Tibial nerve (tissue), 4 donors: ENCODE results near the gene ETNK1. TPM values are rescaled to one million over a fixed set of nuclear protein-coding genes. Genes with fewer than 3 reads are reported as not detected.
"Not testable (repeated sequence)": the region's sequence is repeated elsewhere in the genome, so short reads cannot be mapped to it uniquely, and the experiment has no call there.

Experiments
- DNase-seq, 2 donors: peaks; one replicate each; pipeline ENCODE4 v3.0.0-alpha.2; 2019; ENCODE audit warnings: low spot score in 2 of 2
- H3K27ac ChIP-seq, 4 donors: fragments of 200-600 bp; sonication (generic) in 3 of 4; one replicate each; pipeline ENCODE4 v1.5.1; 2017 to 2019; ENCODE audit warnings: mild to moderate bottlenecking in 1 of 4
- H3K27me3 ChIP-seq, 2 donors: fragments of 200-600 bp; sonication (generic) in 1 of 2; one replicate each; pipeline versions ENCODE4 v1.5.1 to v1.6.0; 2017 to 2019
- H3K36me3 ChIP-seq, 3 donors: fragments of 200-600 bp; sonication (generic); one replicate each; pipeline ENCODE4 v1.5.1; 2018 to 2019
- H3K4me1 ChIP-seq, 4 donors: fragments of 200-600 bp; sonication (generic) in 3 of 4; one replicate each; pipeline ENCODE4 v1.5.1; 2017 to 2019
- H3K4me3 ChIP-seq, 4 donors: fragments of 200-600 bp; sonication (generic) in 3 of 4; one replicate each; pipeline ENCODE4 v1.5.1; 2017 to 2019; ENCODE audit warnings: mild to moderate bottlenecking in 1 of 4, moderate library complexity in 1 of 4
- H3K9me3 ChIP-seq, 4 donors: fragments of 200-600 bp; sonication (generic) in 3 of 4; one replicate each; pipeline ENCODE4 v1.5.1; 2017 to 2019
- EP300 ChIP-seq, 2 donors: sonication (generic); formaldehyde crosslinking; IDR thresholded peaks; one replicate each; pipeline ENCODE4 v1.6.1; 2017; ENCODE audit warnings: antibody characterized with exemption in 2 of 2, mild to moderate bottlenecking in 1 of 2
- POLR2A ChIP-seq, 2 donors: fragments of 450-650 bp; IDR thresholded peaks; one replicate each; pipeline ENCODE4 v1.6.1; 2017; ENCODE audit warnings: antibody characterized with exemption in 2 of 2, mild to moderate bottlenecking in 2 of 2, moderate library complexity in 2 of 2
- WGBS, 2 donors: methylation state at CpG; one replicate each; pipeline ENCODE4 v1.1.5; 2018; 5-methylcytosine and 5-hydroxymethylcytosine counted together
- total RNA-seq, 4 donors: library from RNA; depleted of rRNA; stranded (reverse); fragments of >200 nt; gene quantifications; one replicate each; pipeline ENCODE4 v1.1.0, GENCODE V29; 2016
- TF ChIP-seq, protein P1 (sequence below), 5 experiments: fragments of 200-600 bp in 3 of 5; fragments of 450-650 bp in 2 of 5; sonication (generic) in 3 of 5; IDR thresholded peaks; one replicate each; pipeline ENCODE4 v1.5.1; 2016 to 2019; ENCODE audit warnings: antibody characterized with exemption in 5 of 5, mild to moderate bottlenecking in 3 of 5, moderate library complexity in 2 of 5

Gene ETNK1
- total RNA-seq, 4 donors from 2014 or later: 31.5 to 43.9 (median 36.8) TPM

DNA sequence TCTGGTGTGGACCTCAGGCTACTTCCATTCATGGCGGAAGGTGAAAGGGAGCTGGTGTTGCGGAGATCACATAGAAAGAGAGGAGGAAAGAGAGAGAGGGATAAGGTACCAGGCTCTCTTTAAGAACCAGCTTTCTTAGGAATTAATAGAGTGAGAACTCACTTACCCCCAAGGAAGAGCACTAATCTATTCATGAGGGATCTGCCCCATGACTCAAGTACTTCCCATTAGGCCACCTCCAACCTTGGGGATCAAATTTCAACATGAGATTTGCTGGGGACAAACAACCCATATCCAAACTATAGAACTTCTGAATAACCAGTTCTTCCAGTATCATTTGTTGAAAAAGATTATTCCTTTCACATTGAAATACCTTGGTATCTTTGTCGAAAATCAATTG lies 46.6 kb upstream of the ETNK1 start:
- Histone ChIP-seq H3K9me3 (no peaks in the 10 kb centered on the region), H3K27ac (no peak overlapping the region), H3K27me3 (no peaks in the 10 kb centered on the region), H3K4me1 (no peaks in the 10 kb centered on the region), H3K4me3 (no peak overlapping the region), H3K36me3 (no peaks in the 10 kb centered on the region)
- no peak for TF ChIP-seq POLR2A (IDR thresholded peaks at IDR 0.05)
- WGBS, 2 donors: 95 to 96% methylated on average over 3 of the region's 3 CpGs
- DNase-seq: no peak

DNA sequence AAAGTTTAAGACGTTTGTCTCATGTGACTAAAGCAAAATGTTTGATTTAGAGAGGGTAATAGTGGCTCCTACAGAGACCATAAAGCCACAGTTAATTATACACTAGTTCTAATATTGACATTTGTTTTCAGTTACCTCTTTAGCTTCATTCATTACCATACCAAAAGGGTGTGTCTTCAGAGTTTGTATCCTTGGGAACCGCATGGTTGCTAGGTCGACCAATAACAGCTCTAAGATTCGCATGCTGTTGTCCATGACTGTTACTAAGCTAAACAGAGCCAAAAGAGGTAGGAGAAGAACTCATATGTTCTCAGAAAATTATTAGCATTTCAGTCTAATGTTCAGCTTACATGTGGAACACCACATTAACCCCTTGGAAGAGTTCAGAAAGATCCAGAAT lies 36.2 kb upstream of the ETNK1 start:
- Histone ChIP-seq H3K4me1 (no peaks in the 10 kb centered on the region), H3K27ac (no peak overlapping the region), H3K4me3 (no peak overlapping the region), H3K27me3 (no peaks in the 10 kb centered on the region), H3K9me3 (no peaks in the 10 kb centered on the region), H3K36me3 (no peaks in the 10 kb centered on the region)
- TF ChIP-seq EP300 (IDR thresholded peaks at IDR 0.05) (no peak), POLR2A (IDR thresholded peaks at IDR 0.05) (no peak)
- TF ChIP-seq, protein P1, sequence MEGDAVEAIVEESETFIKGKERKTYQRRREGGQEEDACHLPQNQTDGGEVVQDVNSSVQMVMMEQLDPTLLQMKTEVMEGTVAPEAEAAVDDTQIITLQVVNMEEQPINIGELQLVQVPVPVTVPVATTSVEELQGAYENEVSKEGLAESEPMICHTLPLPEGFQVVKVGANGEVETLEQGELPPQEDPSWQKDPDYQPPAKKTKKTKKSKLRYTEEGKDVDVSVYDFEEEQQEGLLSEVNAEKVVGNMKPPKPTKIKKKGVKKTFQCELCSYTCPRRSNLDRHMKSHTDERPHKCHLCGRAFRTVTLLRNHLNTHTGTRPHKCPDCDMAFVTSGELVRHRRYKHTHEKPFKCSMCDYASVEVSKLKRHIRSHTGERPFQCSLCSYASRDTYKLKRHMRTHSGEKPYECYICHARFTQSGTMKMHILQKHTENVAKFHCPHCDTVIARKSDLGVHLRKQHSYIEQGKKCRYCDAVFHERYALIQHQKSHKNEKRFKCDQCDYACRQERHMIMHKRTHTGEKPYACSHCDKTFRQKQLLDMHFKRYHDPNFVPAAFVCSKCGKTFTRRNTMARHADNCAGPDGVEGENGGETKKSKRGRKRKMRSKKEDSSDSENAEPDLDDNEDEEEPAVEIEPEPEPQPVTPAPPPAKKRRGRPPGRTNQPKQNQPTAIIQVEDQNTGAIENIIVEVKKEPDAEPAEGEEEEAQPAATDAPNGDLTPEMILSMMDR (IDR thresholded peaks at IDR 0.05): no peak
- DNase-seq: no peak
- WGBS, 2 donors: 71 to 80% methylated on average over 4 of the region's 4 CpGs

DNA sequence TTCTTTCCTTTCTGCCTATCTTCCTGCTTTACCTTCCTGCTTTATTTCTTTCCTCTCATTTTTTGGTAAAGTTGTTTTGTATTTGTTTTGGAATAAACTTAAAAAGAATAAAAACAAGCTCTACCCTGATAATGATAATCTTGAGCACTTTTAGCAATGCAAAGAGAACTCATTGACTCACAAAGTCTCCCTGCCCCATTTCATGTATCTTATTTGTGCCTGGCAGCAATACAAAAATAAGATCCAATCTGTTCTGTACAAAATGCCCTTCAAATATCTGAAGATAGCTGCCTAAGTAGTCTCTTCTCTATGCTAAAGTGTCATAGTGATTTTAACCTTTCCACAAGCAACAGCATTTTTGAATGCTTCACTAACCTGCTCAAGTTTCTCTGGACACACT lies 31.1 kb upstream of the ETNK1 start:
- DNase-seq: no peak
- H3K27me3 ChIP-seq: no peaks in the 10 kb centered on the region
- H3K27ac ChIP-seq: no peak overlapping the region
- H3K36me3 ChIP-seq: no peaks in the 10 kb centered on the region
- TF ChIP-seq, protein P1 (IDR thresholded peaks at IDR 0.05): no peak
- TF ChIP-seq EP300 (IDR thresholded peaks at IDR 0.05) (no peak), POLR2A (IDR thresholded peaks at IDR 0.05) (no peak)
- H3K4me3 ChIP-seq: no peak overlapping the region
- no peaks in the 10 kb centered on the region for H3K4me1 ChIP-seq
- no peaks in the 10 kb centered on the region for H3K9me3 ChIP-seq

DNA sequence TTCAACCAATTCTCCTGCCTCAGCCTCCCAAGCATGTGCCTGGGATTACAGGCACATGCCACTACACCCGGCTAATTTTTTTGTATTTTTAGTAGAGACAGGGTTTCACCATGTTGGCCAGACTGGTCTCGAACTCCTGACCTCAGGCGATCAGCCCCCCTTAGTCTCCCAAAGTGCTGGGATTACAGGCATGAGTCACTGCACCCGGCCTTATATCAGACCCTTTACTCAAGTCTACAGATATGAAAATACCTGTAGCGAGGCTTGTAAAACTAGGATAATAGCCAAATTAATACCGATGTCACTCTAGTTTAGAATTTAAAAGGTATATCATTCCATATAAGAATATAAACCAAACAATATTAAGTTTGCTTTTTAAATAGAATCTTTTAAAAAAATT lies 27.4 kb upstream of the ETNK1 start:
- WGBS, 2 donors: 88 to 93% methylated on average over 6 of the region's 6 CpGs
- H3K27ac ChIP-seq, H3K4me3 ChIP-seq, H3K4me1 ChIP-seq, DNase-seq, H3K36me3 ChIP-seq, H3K9me3 ChIP-seq, H3K27me3 ChIP-seq: not testable (repeated sequence)

DNA sequence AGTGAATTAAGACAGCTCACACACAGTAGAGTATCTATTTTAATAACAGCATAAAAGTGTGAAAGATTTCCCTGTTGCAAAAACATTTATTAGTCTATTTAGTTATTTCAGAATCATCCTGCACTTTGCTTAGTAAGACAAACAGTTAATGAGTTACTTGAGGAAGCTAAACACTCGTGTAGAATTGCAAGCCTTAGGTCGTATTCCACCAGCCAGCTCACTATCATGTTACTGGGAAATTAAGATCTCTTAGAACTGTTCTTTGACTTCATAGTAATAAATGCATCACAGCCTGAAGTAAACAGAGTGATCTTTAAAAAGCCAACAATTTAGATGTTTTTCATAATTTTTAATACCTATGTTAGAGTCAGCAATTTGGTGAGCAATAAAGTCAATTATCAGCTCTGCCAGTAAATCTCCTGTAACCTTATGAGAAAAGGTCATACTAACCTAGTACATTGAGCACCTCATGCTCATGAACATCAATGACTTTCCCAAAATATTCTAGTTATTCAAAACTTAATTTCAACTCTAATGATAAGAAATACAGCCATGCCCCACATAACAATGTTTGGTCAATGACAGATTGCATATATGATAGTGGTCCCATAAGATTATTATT lies 26.7 kb upstream of the ETNK1 start:
- H3K27me3 ChIP-seq: no peaks in the 10 kb centered on the region
- peaks cover 0 to 4% (median 0%) of the 10 kb centered on the region in 4 donors for H3K9me3 ChIP-seq
- H3K27ac ChIP-seq: no peak overlapping the region
- no peak for DNase-seq
- WGBS, 2 donors: 6 to 17% methylated on average over 2 of the region's 2 CpGs
- no peak overlapping the region for H3K4me3 ChIP-seq
- no peaks in the 10 kb centered on the region for H3K36me3 ChIP-seq
- no peaks in the 10 kb centered on the region for H3K4me1 ChIP-seq
- TF ChIP-seq, protein P1 (IDR thresholded peaks at IDR 0.05): no peak
- TF ChIP-seq POLR2A (IDR thresholded peaks at IDR 0.05) (no peak), EP300 (IDR thresholded peaks at IDR 0.05) (no peak)

DNA sequence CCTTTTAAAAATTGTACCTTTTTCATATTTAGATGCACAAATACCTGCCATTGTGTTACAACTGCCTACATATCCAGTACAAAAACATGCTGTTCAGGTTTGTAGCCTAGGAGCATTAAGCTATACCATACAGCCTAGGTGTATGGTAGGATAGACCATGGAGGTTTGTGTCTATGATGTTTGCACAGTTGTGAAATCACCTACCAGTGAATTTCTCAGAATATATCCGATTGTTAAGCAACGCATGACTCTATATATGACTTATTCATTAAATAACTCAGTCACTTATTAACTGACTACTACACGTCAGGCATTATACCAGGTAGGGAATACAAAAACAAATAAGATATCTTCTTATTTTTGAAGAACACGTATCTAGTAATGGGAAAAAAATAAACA lies 26.2 kb upstream of the ETNK1 start:
- Histone ChIP-seq H3K9me3 (peaks cover 0 to 4% (median 0%) of the 10 kb centered on the region in 4 donors), H3K4me3 (no peak overlapping the region), H3K27me3 (no peaks in the 10 kb centered on the region), H3K4me1 (no peaks in the 10 kb centered on the region), H3K36me3 (no peaks in the 10 kb centered on the region), H3K27ac (no peak overlapping the region)
- DNase-seq: no peak
- TF ChIP-seq, protein P1 (IDR thresholded peaks at IDR 0.05): no peak
- no peak for TF ChIP-seq EP300 (IDR thresholded peaks at IDR 0.05)
- no peak for TF ChIP-seq POLR2A (IDR thresholded peaks at IDR 0.05)
- 92 to 94% methylated on average over 4 of the region's 4 CpGs for WGBS, 2 donors
